GM12865 (cell line): ENCODE results near the gene COX19.

Experiments
- DNase-seq: peaks from one replicate; pipeline ENCODE4 v3.0.0; 2010; ENCODE audit warnings: low read depth
- H3K4me3 ChIP-seq: 2 replicates; pipeline ENCODE4 v1.5.1; 2011; ENCODE audit warnings: mild to moderate bottlenecking, low read depth, low read length, control low read depth
- TF ChIP-seq, protein P1 (sequence below): IDR thresholded peaks from 2 replicates; pipeline ENCODE4 v1.5.1; 2011; ENCODE audit warnings: low read length, control low read depth, low read depth, inconsistent platforms; ENCODE audit not compliant: insufficient read depth; ENCODE audit errors: missing control alignments

The COX19 gene

GRCh38 chr7:994592-995308 lies 19.4 kb upstream of the COX19 start:
- no peak overlapping the region for H3K4me3 ChIP-seq
- DNase-seq, result no peak
- TF ChIP-seq, protein P1, sequence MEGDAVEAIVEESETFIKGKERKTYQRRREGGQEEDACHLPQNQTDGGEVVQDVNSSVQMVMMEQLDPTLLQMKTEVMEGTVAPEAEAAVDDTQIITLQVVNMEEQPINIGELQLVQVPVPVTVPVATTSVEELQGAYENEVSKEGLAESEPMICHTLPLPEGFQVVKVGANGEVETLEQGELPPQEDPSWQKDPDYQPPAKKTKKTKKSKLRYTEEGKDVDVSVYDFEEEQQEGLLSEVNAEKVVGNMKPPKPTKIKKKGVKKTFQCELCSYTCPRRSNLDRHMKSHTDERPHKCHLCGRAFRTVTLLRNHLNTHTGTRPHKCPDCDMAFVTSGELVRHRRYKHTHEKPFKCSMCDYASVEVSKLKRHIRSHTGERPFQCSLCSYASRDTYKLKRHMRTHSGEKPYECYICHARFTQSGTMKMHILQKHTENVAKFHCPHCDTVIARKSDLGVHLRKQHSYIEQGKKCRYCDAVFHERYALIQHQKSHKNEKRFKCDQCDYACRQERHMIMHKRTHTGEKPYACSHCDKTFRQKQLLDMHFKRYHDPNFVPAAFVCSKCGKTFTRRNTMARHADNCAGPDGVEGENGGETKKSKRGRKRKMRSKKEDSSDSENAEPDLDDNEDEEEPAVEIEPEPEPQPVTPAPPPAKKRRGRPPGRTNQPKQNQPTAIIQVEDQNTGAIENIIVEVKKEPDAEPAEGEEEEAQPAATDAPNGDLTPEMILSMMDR, result no peak

DNA sequence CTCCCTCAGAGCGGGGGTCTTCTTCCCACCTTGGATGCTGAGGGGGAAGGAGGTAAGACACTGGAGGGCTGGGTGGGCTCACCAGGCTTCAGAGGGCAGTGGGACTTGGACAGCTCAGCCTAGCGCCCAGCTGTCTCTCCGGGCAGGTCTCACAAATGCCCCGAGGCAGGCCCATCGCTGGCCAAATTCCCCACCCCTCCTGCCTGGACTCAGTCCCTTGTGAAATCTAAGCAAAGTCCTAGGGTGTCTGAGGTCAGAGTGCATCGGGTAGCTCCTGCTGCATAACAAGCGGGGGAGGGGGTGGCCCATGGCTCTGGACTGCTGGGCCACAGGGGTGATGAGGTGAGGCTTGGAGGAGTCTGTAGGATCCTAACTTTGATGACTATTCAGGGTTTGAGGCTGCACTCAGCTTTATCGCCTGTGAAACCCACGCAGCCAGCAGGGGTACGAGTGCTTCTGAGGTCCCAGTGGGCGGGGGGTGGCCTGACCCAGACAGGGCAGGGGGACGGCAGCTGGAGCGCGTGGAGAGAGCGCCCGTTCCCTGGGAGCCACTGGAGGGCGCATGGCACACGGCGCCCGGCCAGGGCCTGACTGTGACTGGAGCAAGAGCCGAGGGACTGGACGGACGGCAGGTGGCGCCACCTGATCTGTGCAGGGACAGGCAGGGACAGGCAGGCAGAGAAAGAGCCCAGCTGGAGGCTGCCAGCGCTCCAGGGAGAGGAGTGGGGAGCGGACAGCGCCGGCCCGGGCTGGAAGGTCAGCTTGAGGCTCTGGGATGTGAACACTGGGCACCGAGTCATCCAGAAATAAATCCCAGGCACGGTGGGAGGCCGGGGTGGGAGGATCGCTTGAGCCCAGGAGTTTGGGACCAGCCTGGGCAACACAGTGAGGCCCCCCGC lies 17.6 kb upstream of the COX19 start:
- DNase-seq, result peak; percentile 98
- TF ChIP-seq, protein P1, result peak; percentile 100
- H3K4me3 ChIP-seq, result no peak overlapping the region

DNA sequence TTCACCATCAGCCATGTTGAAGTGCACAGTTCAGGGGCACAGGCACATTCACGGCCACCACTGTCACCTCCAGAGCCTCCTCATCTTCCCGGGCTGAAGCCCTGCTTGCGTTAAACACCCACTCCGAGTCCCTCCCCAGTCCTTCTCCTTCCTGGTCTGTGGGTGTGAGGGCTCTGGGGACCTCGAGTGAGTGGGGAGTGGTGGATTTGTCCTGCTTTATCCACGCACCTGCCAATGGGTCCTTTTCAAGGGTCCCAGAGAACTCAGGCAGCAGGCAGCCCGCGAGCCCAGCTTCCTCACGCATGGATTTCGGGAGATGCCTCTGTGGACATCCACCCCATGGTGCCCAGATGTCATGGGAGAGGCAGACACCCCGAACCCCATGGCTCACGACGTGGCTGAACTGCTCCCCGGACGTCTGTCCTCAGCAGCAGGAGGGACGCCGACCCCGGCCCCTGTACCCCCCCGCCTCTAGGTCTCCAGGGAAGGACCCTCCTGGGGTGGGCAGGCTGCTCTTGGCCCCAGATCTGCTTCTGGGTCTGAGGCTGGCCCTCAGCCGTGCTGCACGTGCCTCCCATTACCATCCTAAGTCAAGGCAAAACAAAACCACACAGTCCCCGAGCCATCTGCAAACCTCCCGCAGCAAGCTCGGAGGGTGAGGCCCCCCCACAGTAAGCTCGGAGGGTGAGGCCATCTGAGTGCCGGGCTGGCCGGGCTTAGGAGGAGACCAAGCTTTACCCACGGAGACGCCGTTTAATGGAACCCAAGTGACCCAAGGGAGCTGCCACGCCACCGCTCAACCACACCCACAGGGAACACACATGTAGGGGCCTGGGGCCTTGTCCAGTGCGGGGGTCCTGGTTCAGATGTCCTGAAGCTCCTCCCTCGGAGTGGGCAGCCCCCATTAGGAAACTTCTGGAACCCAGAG lies 16.6 kb upstream of the COX19 start:
- no peak for DNase-seq
- TF ChIP-seq, protein P1, result no peak
- H3K4me3 ChIP-seq, result no peak overlapping the region

DNA sequence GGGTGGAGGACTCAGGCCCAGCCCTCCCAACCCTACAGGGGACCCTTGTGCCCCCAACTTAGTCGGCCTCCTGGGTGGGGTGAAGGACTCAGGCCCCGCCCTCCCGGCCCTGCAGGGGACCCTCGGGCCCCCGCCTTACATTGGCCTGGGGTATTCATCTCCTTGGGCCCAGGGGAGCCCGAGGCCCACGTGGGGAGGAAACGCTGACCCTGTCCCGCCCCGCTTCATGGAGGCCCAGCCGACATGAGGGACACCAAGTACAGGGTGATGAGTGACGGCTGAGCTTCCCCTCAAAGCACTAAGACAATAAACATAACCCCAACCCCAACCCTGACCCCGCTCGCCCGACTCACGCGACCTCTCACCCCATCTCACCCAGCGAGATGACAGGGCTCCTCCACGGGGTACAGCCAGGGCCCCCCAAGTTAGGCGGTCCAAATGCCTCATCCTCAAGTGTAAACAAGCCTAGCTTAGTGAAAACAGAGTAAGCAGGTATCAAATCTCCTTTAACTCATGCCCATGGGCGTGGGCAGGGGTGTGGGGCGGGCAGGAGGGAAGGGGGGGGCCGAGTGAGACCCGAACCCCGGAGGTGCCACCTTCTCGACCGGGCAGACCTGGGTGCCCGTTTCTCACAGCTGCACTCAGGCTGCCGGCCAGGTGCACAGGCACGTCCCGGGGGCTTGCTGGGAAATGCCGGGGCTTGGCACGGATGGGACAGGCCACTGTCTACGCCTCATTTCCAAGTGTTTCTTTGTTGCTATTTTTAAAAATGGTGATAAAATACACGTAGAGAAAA lies 15.8 kb upstream of the COX19 start:
- TF ChIP-seq, protein P1, result no peak
- DNase-seq, result no peak
- no peak overlapping the region for H3K4me3 ChIP-seq

GRCh38 chr7:990352-990932 lies 15.1 kb upstream of the COX19 start:
- DNase-seq, result no peak
- H3K4me3 ChIP-seq, result no peak overlapping the region
- TF ChIP-seq, protein P1, result no peak
